ENCODE results near the gene PKN2. TPM values are rescaled to one million over a fixed set of nuclear protein-coding genes. Genes with fewer than 3 reads are reported as not detected.
"Not testable (repeated sequence)": the region's sequence is repeated elsewhere in the genome, so short reads cannot be mapped to it uniquely, and the experiment has no call there.

PKN2 gene
- total RNA-seq, 2 donors from 2014 or later: 31.3 to 37.4 TPM

- intact Hi-C loops (cut with DNase I): no loop called here
- no peak for DNase-seq (ENCODE audit: low spot score)
These were observed 167.4 kb downstream of the PKN2 start for GRCh38 chr1:88851303-88852063.

GRCh38 chr1:88867743-88868521 is 183.9 kb downstream of the PKN2 start:
- intact Hi-C loops (cut with DNase I): no loop called here
- no peak for DNase-seq (ENCODE audit: low spot score)

GRCh38 chr1:88869644-88870043 is 185.6 kb downstream of the PKN2 start:
- intact Hi-C loops (cut with DNase I); DNase-seq (ENCODE audit: low spot score): not testable (repeated sequence)

DNA sequence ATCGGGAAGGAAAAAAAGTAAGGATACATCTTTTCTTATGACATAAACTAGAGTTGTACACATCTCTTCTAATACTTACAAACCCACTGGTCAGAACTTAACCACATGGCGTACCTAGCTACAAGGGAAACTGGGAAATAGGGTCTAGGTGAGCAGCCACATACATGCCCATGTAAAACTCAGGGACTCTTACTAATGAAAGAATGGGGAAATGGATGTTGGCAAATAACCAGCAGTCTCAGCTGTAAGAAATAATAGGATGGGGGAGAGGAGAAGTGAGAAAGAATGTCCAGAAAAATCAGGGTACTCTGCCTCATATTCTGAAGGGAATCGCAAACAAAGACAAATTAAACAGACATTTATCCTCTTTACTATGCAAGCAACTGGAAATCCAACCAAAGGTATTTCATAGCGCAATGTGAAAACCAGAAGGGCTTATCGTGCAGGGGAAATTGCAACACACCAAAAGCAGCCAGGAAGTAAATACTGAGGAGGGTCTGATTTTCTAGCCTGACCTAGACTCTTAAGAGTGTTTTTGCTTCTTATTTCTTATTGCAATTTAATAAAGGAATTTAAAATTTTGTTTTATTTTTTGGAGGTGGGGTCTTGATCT is 189.8 kb downstream of the PKN2 start:
- no peak for DNase-seq (ENCODE audit: low spot score)
- intact Hi-C loops (cut with DNase I): no loop called here

DNA sequence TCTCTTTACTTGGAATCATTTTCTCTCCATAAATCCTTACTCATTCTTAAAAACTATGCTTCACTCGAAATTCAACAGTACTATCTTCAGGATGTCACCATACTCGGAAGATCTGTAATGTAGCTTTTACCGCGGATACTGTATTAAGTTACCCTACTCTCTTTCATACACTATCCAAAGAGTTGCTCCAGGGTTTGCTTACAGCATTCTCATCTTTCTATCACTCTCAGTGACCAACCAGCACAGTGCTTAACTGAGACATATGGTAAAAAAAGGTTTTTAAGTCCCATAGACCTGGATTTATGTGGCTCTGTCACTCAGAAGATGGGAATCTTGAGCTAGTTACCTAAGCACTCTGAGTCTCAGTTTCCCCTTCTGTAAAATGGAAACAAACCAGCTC is 191.5 kb downstream of the PKN2 start:
- intact Hi-C loops (cut with DNase I): loop anchor here (5.0 kb wide), 2 partner anchors 223 to 688 kb away; no protein-coding TSS in a partner anchor
- DNase-seq (ENCODE audit: low spot score): no peak

DNA sequence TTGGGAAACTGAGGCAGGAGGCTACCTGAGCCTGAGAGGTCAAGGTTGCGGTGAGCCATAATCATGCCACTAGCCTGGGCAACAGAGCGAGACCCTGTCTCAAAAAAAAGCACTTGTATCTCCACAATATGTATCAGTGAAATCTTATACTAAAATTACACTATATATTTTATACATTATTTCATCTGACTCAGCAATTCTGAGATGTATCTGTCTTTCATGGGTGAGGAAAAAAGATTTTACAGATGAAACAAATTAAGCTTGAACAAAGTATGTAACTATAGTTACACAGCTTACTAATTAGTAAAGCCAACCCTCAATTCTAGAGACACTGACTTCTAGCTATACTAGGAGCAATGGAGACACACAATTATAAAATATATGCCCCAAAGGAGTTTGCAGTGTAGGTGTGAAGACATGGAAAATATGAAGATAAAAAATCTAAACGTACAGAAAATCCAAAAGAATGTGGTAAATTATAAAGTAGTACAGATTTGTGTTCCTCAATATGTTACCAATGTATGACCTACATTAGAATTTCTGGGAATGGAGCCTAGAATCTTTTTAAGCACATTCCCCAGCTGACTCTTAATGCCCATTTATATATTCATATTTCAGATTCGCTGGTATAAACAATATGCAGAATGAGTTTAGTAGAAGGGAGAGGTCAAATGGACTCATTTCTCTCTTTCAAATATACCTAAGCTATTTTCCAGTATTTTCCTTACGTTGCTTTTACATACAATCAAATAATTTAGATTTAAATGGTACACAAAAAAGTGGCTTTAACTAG is 192.7 kb downstream of the PKN2 start:
- DNase-seq (ENCODE audit: low spot score): no peak
- intact Hi-C loops (cut with DNase I): loop anchor here (5.0 kb wide), 2 partner anchors 224 to 689 kb away; no protein-coding TSS in a partner anchor

DNA sequence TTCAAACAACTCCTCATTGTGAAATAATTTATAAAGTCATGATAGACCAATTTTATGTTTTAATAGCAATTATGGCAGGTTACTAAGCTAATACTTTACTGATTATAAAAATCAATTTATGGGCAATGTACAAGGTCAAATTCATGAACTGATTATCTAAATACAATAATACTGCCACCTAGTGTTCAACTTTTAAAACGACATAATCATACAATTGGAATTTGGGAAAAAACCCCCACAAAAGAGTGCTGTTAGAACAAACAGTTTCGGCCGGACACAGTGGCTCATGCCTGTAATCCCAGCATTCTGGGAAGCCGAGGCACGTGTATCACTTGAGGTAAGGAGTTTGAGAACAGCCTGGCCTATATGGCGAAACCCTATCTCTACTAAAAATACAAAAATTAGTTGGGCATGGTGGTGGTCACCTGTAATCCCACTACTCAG is 193.3 kb downstream of the PKN2 start:
- intact Hi-C loops (cut with DNase I): loop anchor here (5.0 kb wide), 2 partner anchors 225 to 690 kb away; no protein-coding TSS in a partner anchor
- no peak for DNase-seq (ENCODE audit: low spot score)

DNA sequence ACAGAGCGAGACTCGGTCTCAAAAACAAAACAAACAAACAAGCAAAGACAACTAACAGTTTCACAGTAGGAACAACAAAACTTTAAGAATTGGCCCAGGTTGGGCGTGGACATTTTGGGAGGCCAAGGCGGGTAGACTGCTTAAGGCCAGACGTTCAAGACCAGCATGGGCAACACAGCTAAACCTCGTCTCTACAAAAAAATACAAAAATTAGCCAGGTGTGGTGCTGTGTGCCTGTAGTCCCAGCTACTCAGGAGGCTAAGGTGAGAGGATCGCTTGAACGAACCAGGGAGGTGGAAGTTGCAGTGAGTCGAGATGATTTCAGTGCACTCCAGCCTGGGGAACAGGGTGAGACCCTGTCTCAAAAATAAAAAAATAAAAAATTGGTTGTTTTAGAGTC is 193.8 kb downstream of the PKN2 start:
- no peak for DNase-seq (ENCODE audit: low spot score)
- intact Hi-C loops (cut with DNase I): loop anchor here (5.0 kb wide), 2 partner anchors 226 to 691 kb away; no protein-coding TSS in a partner anchor

DNA sequence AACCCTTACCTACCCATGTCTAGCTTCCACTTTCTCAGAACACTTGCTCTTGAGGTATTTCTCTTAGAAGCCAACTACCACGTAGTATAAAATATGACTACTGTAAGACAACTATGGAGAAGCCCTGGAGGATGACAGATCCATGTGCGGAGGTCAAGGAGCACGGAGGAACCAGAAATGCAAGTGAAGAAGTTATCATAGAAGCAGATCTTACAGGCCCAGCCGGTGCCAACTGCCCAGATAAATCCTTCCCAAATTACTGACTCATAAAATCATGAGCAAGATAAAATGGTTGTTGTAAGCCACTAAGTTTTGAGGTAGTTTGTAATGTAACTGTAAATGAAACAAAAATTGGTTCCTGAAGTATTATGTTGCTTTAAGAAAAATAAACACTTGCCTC is 194.7 kb downstream of the PKN2 start:
- no peak for DNase-seq (ENCODE audit: low spot score)
- intact Hi-C loops (cut with DNase I): loop anchor here (5.0 kb wide), 2 partner anchors 226 to 691 kb away; no protein-coding TSS in a partner anchor

- DNase-seq (ENCODE audit: low spot score); intact Hi-C loops (cut with DNase I): not testable (repeated sequence)
These were observed 196.6 kb downstream of the PKN2 start for GRCh38 chr1:88880717-88881116.

GRCh38 chr1:88883156-88883555 is 199.1 kb downstream of the PKN2 start:
- DNase-seq (ENCODE audit: low spot score): no peak
- intact Hi-C loops (cut with DNase I): no loop called here

Other genes starting within 250 kb of the PKN2 start
- gene GTF2B, start 207.3 kb downstream of the PKN2 start, total RNA-seq: 10 to 100 TPM; 16.8 to 17.9 TPM

Measured in posterior vena cava (tissue), 2 donors.